HepG2 (cell line): Measurements from ENCODE around the gene MAP3K14. TPM values are rescaled to one million over a fixed set of nuclear protein-coding genes. Genes with fewer than 3 reads are reported as not detected.

ENCODE experiments used
- ARNT2 ChIP-seq: sonication (generic); formaldehyde crosslinking; IDR thresholded peaks from 2 replicates; pipeline ENCODE4 v1.8.0; 2022; ENCODE audit warnings: mild to moderate bottlenecking, low read depth, missing genetic modification reagents, moderate library complexity
- DNMT1 ChIP-seq: sonication (generic); formaldehyde crosslinking; IDR thresholded peaks from 2 replicates; pipeline ENCODE4 v1.5.1; 2020; ENCODE audit warnings: mild to moderate bottlenecking, missing genetic modification reagents
- ETV5 ChIP-seq: IDR thresholded peaks from 2 replicates; pipeline ENCODE4 v1.6.1; 2018; ENCODE audit warnings: missing biosample characterization, missing genetic modification reagents, inconsistent platforms, borderline replicate concordance
- MAZ ChIP-seq, 2 experiments: sonication (generic) in 1 of 2; formaldehyde crosslinking in 1 of 2; IDR thresholded peaks; 2 replicates each; pipeline versions ENCODE4 v1.5.0 to v1.6.1; 2012 to 2020; ENCODE audit warnings: low read depth in 2 of 2, mild to moderate bottlenecking in 2 of 2, borderline replicate concordance in 1 of 2, improper control_type of control experiment in 1 of 2, low read length in 1 of 2, missing genetic modification reagents in 1 of 2, moderate library complexity in 1 of 2
- NFAT5 ChIP-seq: sonication (generic); formaldehyde crosslinking; IDR thresholded peaks from 2 replicates; pipeline ENCODE4 v1.4.0; 2020; ENCODE audit warnings: missing genetic modification reagents
- NFE2L2 ChIP-seq: fragments of 150-350 bp; IDR thresholded peaks from 2 replicates; pipeline ENCODE4 v1.6.1; 2014; ENCODE audit warnings: low read length
- NFIC ChIP-seq: IDR thresholded peaks from 2 replicates; pipeline ENCODE4 v1.6.1; 2012; ENCODE audit warnings: mild to moderate bottlenecking, low read length, inconsistent platforms
- SKIL ChIP-seq: sonication (generic); formaldehyde crosslinking; IDR thresholded peaks from 2 replicates; pipeline ENCODE4 v1.8.0; 2022; ENCODE audit warnings: missing genetic modification reagents, mild to moderate bottlenecking, moderate library complexity, borderline replicate concordance
- SOX13 ChIP-seq, 3 experiments: fragments of 450-650 bp in 1 of 3; sonication (generic) in 1 of 3; formaldehyde crosslinking in 1 of 3; IDR thresholded peaks in 2 of 3; conservative IDR thresholded peaks in 1 of 3; 2 replicates each; pipeline versions ENCODE4 v1.5.0 to v1.6.1; 2016 to 2020; ENCODE audit warnings: antibody characterized with exemption in 1 of 3, mild to moderate bottlenecking in 1 of 3, missing compliant biosample characterization in 1 of 3, missing genetic modification reagents in 1 of 3, moderate library complexity in 1 of 3
- TFDP1 ChIP-seq: IDR thresholded peaks from 2 replicates; pipeline ENCODE4 v1.6.1; 2016; ENCODE audit warnings: missing compliant biosample characterization, missing genetic modification reagents, borderline replicate concordance
- THAP11 ChIP-seq: IDR thresholded peaks from 2 replicates; pipeline ENCODE4 v1.6.1; 2016; ENCODE audit warnings: missing biosample characterization, missing genetic modification reagents
- ZNF180 ChIP-seq: sonication (generic); formaldehyde crosslinking; IDR thresholded peaks from 2 replicates; pipeline ENCODE4 v1.4.0; 2020; ENCODE audit warnings: low read depth, missing genetic modification reagents, borderline replicate concordance
- ZNF614 ChIP-seq: IDR thresholded peaks from 2 replicates; pipeline ENCODE4 v1.6.1; 2018; ENCODE audit warnings: missing biosample characterization, missing genetic modification reagents, inconsistent platforms, borderline replicate concordance
- ZNF704 ChIP-seq: sonication (generic); formaldehyde crosslinking; IDR thresholded peaks from 2 replicates; pipeline ENCODE4 v1.8.1; 2023; ENCODE audit warnings: mild to moderate bottlenecking, inconsistent platforms, moderate library complexity, missing genetic modification reagents, borderline replicate concordance
- ZSCAN20 ChIP-seq: sonication (generic); formaldehyde crosslinking; IDR thresholded peaks from 2 replicates; pipeline ENCODE4 v1.4.0; 2020; ENCODE audit warnings: missing genetic modification reagents, mild to moderate bottlenecking, borderline replicate concordance
- polyA plus RNA-seq, 8 experiments: library from polyadenylated mRNA; depleted of rRNA in 3 of 8; stranded (reverse) in 7 of 8; unstranded in 1 of 8; fragments of >200 nt; fragmentation: Illumina TruSeq in 4 of 8; extraction: Trizol in 4 of 8; gene quantifications; 2 replicates each; pipeline versions ENCODE4 v1.2.1 to v1.2.3, GENCODE V29; 2011 to 2016; ENCODE audit warnings: low read depth in 4 of 8, missing spikeins in 1 of 8, mixed read lengths in 1 of 8; ENCODE audit not compliant: insufficient read depth in 1 of 8
- total RNA-seq, 5 experiments: library from RNA; depleted of rRNA; stranded (reverse); fragments of >200 nt; fragmentation: Illumina TruSeq; extraction: Trizol; gene quantifications; 2 replicates each; pipeline ENCODE4 v1.2.3, GENCODE V29; 2016; ENCODE audit warnings: low read depth in 1 of 5

The MAP3K14 gene
- total and polyA plus RNA-seq, 2 of the 13 experiments (the other 11 are each of a cell fraction or from before 2014, with no cell fraction given), result 2.6 TPM

DNA sequence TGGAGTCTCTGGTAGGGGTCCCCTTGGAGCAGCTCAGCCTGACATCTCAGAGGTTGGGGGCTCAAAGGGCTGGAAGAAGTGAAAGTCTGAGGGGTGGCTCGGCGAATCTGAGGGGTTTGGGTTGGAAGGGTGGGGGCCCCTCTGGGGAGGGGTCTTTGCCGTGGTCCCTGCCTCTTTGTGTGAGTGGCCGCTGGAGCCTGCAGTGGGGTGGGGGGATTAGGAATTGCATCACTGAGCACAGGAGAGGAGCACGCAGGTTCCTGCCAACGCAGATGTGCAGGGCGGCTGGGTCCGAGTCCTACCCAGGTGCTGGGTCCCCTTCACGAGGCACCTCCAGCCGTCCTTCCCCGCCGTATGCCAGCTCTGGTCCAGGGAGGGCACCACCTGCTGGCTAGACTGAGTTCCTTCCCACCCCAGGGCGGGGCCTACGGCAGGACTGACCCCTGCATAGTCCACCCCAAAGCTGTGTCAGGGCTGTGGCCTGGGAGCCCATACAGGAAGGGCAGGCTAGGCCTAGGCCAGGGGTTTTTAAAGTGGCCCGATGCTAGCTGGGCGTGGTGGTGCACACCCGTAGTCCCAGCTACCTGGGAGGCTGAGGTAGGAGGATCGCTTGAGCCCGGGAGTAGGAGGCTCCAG lies 85.2 kb downstream of the MAP3K14 start (continued):
- TF ChIP-seq SKIL (CRISPR knock-in tag) (no peak), SOX13 (IDR thresholded peaks at IDR 0.05) (no peak), SOX13 (CRISPR knock-in tag; conservative IDR thresholded peaks at IDR 0.05 in 1 of 2, IDR thresholded peaks at IDR 0.05 in 1 of 2) (0 out of 4 replicates have a peak, but pooled peaks of 1 of the 2 experiments have one; percentile 18), THAP11 (peak; percentile 37; the same call in 1 of the 2 replicates), ZSCAN20 (CRISPR knock-in tag) (peak; percentile 48; the same call in 1 of the 2 replicates), NFE2L2 (no peak), DNMT1 (CRISPR knock-in tag) (peak; percentile 88), ARNT2 (CRISPR knock-in tag) (peak; percentile 37; the same call in 1 of the 2 replicates), ETV5 (CRISPR knock-in tag) (peak; percentile 47; the same call in 1 of the 2 replicates), NFAT5 (peak; percentile 55; the same call in 1 of the 2 replicates), NFIC (no peak), TFDP1 (CRISPR knock-in tag) (peak; percentile 46; the same call in 1 of the 2 replicates), ZNF180 (CRISPR knock-in tag) (peak; percentile 44; the same call in 1 of the 2 replicates), ZNF614 (CRISPR knock-in tag) (peak; percentile 30; the same call in 1 of the 2 replicates), MAZ (IDR thresholded peaks at IDR 0.05; ENCODE audit: borderline replicate concordance, low read depth, low read length) (peak; percentile 59; the same call in 1 of the 2 replicates), MAZ (CRISPR knock-in tag; IDR thresholded peaks at IDR 0.05; ENCODE audit: low read depth) (0 out of 2 replicates have a peak, but pooled peaks have one; percentile 52), ZNF704 (CRISPR knock-in tag) (0 out of 2 replicates have a peak, but pooled peaks have one; percentile 51)
